ENCODE measurements around the gene LRSAM1.
"Not testable (repeated sequence)": the region's sequence is repeated elsewhere in the genome, so short reads cannot be mapped to it uniquely, and the experiment has no call there.

Gene LRSAM1

GRCh38 chr9:127463382-127463781, 12.1 kb downstream of the LRSAM1 start:
- DNase-seq: peak; percentile 68

- peak; percentile 91 for DNase-seq
Measured at GRCh38 chr9:127463911-127464310, 12.6 kb downstream of the LRSAM1 start.

- not testable (repeated sequence) for DNase-seq
Measured at GRCh38 chr9:127466407-127466917, 15.2 kb downstream of the LRSAM1 start.

GRCh38 chr9:127467621-127468020, 16.3 kb downstream of the LRSAM1 start:
- DNase-seq: no peak

- no peak for DNase-seq
Measured at GRCh38 chr9:127470662-127471061, 19.4 kb downstream of the LRSAM1 start.

- no peak for DNase-seq
Measured at GRCh38 chr9:127473501-127473900, 22.2 kb downstream of the LRSAM1 start.

- DNase-seq: no peak
Measured at GRCh38 chr9:127473932-127474331, 22.6 kb downstream of the LRSAM1 start.

GRCh38 chr9:127474592-127474991, 23.3 kb downstream of the LRSAM1 start:
- no peak for DNase-seq

GRCh38 chr9:127479507-127480081, 28.3 kb downstream of the LRSAM1 start:
- no peak for DNase-seq

GRCh38 chr9:127482662-127483061, 31.4 kb downstream of the LRSAM1 start:
- DNase-seq: peak; percentile 27

GRCh38 chr9:127485995-127486394, 34.7 kb downstream of the LRSAM1 start:
- peak; percentile 32 for DNase-seq

GRCh38 chr9:127488946-127489345, 37.6 kb downstream of the LRSAM1 start:
- no peak for DNase-seq

- DNase-seq: peak; percentile 91
Measured at GRCh38 chr9:127489471-127490115, 38.3 kb downstream of the LRSAM1 start.

GRCh38 chr9:127490535-127491230, 39.4 kb downstream of the LRSAM1 start:
- DNase-seq: no peak

- DNase-seq: no peak
Measured at GRCh38 chr9:127491516-127491915, 40.2 kb downstream of the LRSAM1 start.

GRCh38 chr9:127492616-127493015, 41.3 kb downstream of the LRSAM1 start:
- no peak for DNase-seq

- no peak for DNase-seq
Measured at GRCh38 chr9:127493592-127494303, 42.4 kb downstream of the LRSAM1 start.

- no peak for DNase-seq
Measured at GRCh38 chr9:127494304-127494702, 43.0 kb downstream of the LRSAM1 start.

- DNase-seq: no peak
Measured at GRCh38 chr9:127495884-127496555, 44.7 kb downstream of the LRSAM1 start.

GRCh38 chr9:127496974-127497373, 45.7 kb downstream of the LRSAM1 start:
- DNase-seq: no peak

GRCh38 chr9:127497656-127498290, 46.5 kb downstream of the LRSAM1 start:
- DNase-seq: no peak

- DNase-seq: no peak
Measured at GRCh38 chr9:127498298-127498697, 47.0 kb downstream of the LRSAM1 start.

Data from islet precursor cell (in vitro differentiated cells).